HG03469 (cell line): ENCODE results near the gene KLHDC10.
"Not testable (repeated sequence)": the region's sequence is repeated elsewhere in the genome, so short reads cannot be mapped to it uniquely, and the experiment has no call there.

Experiments used
- ATAC-seq: cut with Tn5 transposase; IDR thresholded peaks from one replicate; pipeline ENCODE4 v1.9.1; 2021; ENCODE audit warnings: mild to moderate bottlenecking, moderate library complexity, moderate number of reproducible peaks; ENCODE audit not compliant: unreplicated experiment

KLHDC10 gene

DNA sequence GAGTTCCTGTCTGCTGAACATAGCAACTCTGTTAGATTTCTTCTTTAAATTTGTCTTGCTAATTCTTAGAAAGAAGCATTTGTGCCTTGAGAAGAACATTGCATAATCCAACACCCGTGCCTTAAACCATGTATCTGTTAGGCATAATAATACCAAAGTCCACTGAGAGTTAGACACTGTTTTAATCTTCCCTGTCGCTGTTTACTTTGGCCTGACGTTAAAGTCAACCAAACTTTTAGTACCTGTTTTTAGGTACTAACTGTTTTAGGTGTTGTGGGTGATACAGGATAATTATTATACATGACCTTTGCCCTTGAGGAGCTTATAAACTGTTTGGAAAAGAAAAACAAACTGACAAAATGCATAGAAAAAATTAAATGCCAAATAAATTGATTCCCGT lies 43.6 kb downstream of the KLHDC10 start:
- ATAC-seq: no peak

DNA sequence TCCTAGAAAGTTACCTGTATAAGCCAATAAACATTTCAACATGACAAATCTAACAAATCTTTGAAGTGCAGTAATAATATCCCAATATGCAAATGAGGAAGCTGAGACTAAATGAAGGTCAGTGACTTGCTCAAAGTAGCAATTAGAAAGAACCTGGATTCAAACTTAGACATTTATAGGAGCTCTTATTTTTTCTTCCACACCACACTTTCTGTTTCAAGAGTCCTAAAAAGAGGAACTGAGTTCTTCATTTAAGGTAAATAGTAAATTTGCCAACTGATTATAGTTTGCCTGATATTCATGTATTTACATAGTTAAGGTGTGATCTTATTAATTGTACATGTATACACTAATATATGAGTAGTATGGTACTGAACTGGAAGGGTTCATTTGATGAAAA lies 44.0 kb downstream of the KLHDC10 start:
- peak; percentile 62 for ATAC-seq

DNA sequence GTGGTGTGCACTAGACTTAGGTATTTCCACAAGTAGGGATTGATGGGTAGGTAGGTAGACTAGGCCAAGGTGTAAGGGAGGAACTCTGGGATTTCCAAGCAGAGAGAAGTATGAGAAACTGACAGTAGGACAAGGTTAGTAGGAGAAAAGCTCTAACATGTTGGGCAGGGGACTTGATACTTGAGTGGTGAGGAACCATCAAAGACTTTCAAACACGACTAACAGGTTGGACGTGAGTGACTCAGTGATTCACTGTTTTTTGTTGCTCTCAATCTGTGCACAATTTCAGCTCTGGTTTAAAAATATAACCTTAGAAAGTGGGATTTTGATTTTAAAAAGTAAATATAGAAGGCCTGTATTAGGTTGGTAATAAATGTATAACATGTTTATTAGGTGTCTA lies 44.4 kb downstream of the KLHDC10 start:
- ATAC-seq: no peak

DNA sequence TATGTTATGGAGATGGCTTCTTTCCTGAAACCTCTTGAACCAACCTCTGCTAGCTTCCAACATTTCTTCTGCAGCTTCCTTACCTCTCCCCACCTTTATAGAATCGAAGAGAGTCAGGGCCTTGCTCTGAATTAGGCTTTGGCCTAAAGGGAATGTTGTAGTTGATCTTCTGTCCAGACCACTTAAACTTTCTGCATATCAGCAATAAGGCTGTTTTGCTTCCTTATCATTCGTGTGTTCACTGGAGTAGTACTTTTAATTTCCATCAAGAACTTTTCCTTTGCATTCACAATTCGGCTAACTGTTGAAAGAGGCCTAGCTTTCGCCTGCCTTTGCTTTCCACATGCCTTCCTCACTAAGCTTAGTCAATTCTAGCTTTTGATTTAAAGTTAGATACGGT lies 48.0 kb downstream of the KLHDC10 start:
- no peak for ATAC-seq

DNA sequence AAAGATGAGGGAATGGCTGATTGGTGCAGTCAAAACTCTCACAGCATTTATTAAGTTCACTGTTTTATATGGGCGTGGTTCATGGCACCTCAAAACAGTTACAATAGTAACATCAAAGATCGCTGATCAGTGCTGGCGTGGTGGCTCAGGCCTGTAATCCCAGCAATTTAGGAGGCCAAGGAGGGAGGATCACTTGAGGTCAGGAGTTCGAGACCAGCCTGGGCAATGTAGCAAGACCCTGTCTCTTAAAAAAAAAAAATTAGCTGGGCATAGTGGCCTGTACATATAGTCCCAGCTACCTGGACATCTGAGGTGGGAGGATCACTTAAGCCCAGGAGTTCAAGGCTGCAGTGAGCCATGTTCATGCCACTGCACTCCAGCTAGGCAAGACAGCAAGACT lies 48.5 kb downstream of the KLHDC10 start:
- ATAC-seq: no peak

DNA sequence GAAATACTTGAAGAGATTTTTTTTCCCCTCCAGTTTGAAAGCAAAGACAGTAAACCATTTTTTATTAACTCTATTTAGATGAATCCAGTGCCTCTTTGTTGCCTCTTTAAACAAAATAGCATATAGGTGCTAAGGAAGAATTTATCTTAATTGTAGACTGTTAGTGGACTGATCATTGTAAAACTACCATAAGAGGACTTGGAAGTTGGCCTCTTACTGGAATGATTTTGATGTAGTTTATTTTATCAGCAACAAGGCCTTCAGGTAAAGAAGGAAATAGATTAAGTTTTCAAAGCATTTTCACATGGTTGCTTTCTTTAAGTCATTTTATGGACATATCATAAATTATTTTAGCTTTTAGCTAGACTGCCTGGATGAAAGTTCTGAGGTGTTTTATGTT lies 53.2 kb downstream of the KLHDC10 start:
- ATAC-seq: no peak

DNA sequence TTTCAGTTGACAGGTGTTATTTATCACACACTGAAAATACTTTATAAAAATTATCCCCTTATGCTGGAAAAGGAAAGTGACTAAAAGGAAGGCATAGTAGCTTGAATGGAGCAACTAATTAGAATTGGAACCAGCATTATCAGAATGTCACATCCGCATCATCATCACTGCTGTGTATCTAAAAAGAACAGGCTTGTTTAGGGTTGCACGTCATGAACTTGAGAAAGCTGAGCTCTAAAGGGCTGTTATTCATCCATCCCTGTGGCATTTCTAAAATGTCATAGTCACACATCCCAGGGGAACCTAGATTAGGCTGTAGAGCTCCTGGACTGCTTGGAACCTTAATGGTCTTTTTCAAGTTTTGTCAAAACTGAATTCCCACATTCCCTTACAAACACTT lies 54.4 kb downstream of the KLHDC10 start:
- ATAC-seq: no peak

DNA sequence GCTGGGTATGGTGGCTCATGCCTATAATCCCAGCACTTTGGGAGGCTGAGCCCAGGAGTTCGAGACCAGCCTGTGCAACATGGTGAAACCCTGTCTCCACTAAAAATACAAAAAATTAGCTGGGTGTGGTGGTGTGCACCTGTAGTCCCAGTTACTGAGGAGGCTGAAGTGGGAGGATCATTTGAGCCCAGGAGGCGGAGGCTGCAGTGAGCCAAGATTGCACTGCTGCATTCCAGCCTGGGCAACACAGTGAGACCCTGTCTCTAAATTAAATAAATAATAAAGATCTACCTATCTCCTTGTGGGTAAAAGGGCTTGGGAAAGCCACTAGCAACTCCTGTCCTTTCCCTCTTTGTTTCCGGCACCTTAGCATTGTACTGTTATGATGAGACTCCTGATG lies 56.5 kb downstream of the KLHDC10 start:
- not testable (repeated sequence) for ATAC-seq

DNA sequence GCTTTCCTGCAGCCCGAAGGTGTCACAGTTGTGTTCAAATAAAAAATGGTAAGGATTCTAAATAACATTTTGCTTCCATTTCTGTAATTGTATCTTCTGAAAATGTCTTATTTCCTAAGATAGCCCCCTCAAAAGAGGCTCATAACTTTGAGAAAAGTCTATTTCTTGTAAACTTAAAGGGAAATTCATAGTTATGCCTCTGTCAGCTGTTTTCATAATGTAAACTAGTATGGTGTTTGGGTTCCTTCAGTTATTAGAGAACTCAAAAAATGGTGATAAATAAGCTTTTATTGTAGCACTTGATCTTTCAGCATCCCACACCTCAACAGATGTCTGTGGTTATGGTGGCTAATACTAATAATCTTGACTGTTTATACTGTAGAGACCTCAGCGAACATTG lies 57.1 kb downstream of the KLHDC10 start:
- no peak for ATAC-seq

DNA sequence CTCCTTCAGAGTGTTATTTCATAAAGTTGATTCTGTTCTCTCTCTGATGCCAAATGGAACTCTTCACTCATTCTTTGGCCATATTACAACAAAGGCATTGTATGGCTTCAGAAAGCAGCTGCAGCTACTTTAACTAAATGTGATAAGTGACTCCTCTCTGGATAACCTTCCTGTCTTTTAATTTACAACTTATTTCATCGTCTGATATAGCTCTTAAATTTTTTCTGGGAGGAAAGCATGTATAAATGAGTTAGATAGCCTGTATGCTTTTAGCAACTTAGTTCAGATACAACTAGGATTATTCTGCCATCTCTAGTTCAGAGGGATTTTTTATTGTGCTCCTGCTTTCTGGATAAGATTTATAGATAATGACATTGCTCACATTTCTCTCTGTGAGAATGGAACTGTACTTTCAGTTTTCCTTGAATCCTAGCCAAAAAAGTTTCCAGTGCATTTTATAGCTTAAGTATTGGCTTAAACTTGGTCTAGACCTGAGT lies 57.5 kb downstream of the KLHDC10 start:
- no peak for ATAC-seq

DNA sequence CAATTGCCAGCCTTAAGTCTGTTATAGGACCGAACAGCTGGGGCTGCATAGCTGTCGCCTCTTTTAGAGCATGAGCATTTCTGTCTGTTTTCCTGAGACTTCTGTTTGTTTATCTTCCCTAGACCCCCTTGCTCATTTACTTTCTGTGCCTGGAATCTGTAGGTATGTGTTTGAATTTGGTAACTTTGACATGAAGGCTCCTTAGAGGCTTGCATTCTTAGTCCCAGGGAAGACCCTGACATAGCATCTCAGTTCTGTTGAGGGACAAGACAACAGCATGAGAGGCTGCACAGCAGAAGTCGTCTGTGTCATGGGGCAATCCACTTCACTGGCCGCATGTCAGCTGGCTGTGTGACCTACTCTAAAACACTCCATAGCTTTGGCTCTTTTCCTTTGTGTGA lies 58.7 kb downstream of the KLHDC10 start:
- no peak for ATAC-seq

DNA sequence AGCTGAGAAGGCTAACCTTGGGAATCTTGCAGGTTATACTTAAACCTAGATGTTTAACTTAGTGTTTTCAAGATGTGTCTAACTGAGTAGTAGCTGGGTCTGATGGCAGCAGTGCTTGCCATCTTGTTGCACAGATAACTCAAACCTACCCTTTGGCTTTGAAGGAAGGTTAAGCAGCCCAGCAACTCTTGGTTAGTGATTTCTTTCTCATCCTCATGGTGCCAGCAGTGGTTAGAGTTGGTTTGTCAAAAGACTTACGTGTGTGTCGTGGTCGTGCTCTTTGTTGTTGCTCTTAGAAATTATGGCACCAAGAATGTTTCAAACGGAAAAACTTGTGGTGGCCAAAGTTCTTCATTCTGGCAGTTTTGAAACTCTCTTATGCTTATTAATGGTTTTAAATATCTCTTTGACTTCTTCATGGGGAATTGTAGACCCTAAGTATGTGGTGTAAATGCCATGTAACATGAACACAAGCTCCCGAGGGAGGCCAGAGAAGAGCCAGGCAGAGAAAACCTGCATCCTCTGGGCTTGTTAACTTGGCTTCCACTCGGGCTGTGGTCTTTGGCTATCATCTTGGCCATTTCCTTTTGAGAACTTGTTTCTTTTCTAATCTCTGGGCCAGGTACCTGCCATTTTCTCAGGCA lies 61.0 kb downstream of the KLHDC10 start:
- no peak for ATAC-seq

DNA sequence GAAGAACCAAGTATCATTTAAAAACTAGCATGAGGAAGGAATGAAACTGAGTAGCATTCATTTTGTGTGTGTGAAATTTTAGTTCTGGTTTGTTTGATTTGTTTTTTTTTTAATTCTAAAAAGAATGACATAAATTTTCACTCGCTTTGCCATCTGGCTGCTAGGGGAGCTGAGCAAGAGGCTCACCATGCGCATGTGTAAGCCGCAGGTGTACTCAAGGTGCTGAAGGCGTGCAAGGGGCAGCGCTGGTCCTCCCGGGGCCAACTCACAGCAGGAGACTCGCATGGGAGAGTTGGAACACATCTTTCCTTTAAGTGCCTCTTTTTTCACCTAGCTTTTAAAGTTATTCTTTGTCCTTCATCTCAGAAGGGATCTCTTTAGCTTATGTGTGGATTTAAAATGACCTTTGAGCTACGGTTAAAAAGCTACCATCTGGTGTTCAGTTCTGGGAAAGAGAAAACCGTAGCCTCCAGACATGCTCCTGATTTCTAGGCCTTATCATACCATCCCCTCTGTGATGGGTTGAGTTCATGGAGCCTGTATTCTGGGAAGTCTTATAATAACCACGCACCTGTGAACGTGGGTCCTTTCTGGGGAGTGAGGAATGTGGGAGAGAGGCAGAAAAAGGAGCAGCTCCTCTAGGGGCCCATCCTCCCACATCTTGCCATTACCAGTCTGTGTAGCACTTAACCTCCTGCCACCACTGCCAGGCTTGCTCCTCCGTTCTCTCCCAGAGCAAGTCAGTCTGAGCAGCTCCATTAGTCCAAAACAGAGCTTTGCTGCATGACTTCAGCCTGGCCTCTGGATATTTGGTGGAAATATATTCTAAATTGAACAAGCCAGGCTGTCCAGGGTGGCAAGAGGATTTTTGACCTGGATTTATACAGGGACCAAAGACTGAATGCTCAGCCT lies 61.9 kb downstream of the KLHDC10 start:
- no peak for ATAC-seq

DNA sequence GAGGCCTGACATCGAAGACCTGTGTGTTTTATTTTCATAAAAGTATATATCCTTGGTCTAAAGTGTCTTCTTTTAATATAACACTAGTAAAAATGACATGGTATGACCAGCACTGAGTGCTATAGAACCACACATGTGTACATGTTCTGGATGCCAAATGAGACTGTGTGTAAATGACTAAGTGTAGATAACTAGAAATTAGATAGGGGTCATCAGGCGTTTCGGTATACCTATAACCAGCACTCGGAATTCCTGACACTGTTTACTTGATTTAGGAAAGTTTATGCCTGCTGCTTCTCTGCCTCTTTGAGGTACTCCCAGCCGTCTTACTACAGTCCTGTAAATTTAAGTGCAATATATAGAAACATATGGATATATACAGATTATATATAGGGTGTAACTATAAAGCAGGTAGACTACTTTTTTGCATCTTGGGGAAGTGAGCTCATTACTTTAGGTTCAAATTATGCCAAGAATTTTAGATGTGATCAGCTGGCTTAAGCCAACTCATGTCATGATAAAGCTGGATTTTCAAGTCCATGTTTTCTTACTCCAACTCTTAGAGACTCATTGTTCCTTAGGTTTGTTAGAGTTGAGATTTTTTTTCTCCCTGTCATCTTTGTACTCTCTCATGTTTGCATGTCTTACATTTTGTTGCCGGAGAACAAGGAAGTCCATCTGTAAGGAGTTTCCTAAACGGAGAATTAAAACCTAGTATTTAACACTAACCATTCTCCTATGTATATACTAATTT lies 62.9 kb downstream of the KLHDC10 start:
- no peak for ATAC-seq

DNA sequence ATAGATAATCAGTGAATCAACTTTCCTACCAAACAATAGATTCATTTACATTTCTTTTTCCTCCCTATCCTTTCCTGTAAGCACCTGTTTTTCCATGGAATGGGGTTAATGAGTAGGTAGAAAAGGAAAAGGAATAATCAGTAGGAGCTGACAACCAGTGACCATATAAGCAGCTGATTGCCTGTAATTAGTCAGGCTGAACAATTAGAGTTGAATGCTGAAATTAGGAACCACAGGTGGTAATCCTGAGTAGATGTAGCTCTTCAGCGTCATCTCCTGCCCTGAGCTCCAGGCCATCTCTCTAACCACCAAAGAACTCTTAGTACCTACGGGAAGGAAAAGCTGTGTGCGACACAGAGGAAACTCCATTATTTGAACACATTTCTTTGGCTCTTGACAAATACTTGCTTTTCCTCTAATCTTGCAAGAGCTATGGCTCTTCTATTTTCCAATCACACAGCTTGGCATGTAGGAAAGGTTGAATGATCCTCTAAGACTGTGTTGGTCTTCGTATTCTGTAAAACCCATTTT lies 63.8 kb downstream of the KLHDC10 start:
- no peak for ATAC-seq

DNA sequence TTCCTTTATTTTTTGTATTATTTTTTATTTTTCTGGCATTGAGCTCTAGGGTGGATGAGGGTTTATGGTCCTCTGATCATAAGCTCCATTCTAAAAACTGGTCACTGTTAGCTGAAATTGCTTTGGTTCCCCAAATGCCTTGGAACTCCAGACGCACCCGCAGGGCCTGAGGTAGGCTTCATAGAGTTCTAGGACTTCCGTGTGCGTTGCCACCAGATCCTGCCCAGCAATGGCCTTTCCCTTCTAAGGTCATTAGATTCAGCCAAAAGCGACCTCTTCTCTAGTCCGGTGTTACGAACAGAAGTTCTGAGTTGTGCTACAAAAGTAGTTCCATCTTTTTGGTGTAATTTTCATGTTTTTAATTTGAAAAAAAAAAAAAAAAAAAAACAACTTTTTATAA lies 64.4 kb downstream of the KLHDC10 start:
- no peak for ATAC-seq

DNA sequence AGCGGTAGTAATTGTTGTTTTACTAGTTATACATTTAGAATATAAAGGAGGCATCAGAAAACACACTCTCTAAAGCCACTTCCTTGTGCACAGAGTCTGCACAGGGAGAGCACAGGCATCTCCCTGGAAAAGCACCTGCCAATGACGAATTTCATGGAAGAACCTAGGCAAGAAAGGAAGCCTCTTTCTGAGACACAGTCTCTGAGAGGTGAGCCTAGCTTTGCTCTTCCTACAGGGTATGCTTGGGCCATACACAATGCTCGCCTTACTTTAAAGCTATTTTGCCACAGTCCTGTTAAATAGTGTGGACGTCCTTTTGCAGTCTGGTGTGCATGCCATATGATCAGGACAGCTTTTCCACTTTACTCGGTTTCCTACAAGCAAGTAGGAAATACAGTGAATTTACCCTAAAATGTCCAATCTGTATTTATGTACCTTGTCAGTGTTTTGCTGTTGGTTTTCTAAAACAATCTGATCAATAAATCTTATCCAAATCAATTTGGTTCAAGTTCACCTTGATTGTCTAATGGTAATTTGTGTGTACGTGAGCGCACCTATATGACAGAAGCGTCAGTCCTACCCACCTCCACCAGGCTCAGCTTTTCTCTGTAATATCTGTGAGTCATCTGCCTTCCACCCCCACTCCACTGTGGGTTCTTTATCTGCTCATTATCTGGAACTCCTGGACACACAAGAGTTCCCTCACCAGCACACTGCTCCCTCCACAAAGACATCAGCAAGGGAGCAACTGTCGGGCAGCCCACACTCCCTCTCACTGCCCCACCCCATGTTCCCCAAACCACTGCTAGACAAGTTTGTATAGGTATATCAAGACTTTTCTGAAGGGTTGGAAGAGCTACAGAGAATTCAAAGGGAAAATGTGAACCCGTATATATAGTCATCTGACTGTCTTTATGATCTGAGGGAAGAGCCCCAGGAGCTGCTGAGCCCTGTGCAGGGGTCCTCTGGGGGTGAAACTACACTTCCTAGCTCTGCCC lies 65.2 kb downstream of the KLHDC10 start:
- no peak for ATAC-seq

DNA sequence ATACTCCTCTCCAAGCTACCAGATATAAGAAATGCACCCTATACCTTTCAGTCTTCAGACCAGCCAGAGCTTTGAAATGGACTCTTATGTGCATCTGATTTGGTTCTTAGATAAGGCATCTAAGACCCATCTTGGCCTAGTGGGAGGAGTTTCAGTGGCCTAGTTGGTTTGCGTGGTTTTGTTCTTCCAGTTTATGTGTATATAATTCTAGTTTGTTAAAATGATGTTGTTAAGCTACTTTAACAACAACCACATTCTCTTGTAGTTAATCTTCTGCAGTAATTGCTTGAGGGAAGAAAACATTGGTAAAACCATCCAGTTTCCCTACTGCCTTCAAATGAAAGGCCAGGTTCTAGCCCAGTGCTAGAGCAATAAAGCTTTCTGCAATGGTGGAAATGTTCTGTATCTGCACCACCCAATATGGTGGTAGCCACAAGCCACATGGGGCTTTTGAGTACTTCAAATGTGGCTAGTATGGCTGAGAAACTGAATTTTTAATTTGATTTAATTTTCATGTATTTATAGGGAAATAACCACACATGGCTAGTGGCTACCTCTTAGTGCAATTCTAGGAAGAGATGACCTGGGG lies 66.3 kb downstream of the KLHDC10 start:
- ATAC-seq: no peak

DNA sequence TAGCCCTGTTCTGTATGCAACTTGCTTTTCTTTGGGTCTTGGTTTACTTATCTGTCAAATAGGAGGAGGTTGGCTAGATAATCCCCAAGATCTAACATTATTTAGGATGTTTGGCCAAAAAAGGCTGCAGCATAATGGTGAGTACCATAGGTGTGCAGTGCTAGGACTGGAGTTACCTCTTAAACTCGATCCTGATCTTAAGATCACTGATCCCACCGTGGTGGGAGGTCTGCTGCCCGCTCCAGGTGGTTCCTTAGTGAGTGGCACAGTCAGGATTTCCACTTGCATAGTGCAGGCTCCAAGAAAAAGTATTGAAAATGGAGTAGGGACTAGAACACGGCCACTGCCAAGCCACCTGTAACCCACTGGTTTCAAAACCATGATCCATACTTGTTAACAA lies 66.9 kb downstream of the KLHDC10 start:
- ATAC-seq: no peak
